Adrenal gland (tissue), 5 donors: ENCODE measurements around the gene LRRC10B.

Source experiments
- CTCF ChIP-seq, 6 experiments: fragments of 450-650 bp in 4 of 6; fragments of 200-600 bp in 2 of 6; sonication (generic) in 1 of 6; IDR thresholded peaks; 1 replicate in 5 of 6; 2 replicates in 1 of 6; pipeline versions ENCODE4 v1.5.1 to v1.8.0; 2016 to 2021; ENCODE audit warnings: antibody characterized with exemption in 6 of 6, mild to moderate bottlenecking in 2 of 6, moderate library complexity in 1 of 6
- POLR2A ChIP-seq, 2 donors: fragments of 450-650 bp; IDR thresholded peaks; one replicate each; pipeline ENCODE4 v1.6.1; 2017; ENCODE audit warnings: antibody characterized with exemption in 2 of 2, mild to moderate bottlenecking in 2 of 2, moderate library complexity in 1 of 2
- donor health status: DM: no; HTN: no; CAD: no.

DNA sequence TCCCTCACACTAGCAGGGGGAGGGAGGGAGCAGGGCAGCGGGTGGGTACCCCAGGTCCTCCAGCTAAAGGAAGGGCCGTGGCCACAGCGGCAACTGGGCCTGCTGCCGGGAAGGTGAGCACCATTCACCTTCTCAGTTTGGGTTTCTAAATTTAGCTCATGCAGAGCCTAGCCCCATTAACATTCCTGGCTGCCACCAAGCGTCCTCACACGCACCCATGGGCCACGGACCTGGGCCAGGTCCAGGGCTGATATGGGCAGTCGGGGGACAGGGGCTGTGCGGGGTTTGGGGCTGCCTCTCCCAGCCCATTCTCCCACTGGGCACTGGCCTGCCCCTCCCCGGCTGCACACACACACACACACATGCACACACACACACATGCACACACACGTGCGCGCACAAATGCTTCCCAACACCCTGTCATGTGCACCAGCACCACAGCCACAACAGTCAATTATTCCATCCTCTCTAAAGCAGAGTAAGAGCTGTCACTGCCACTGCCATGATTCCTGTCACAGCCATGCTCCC, 43.6 kb downstream of the LRRC10B start:
- TF ChIP-seq CTCF (IDR thresholded peaks at IDR 0.05) (no peak), POLR2A (IDR thresholded peaks at IDR 0.05) (no peak)
